Stimulated activated CD4-positive, alpha-beta T cell treated with anti-CD3 and anti-CD28 coated beads, Interleukin-2, amount 100 ng/mL, for 4 hours (primary cell): ENCODE measurements around the gene RASSF8.

Experiments used
- DNase-seq: peaks from one replicate; pipeline ENCODE4 v3.0.0-alpha.2; 2020; ENCODE audit warnings: low read depth

RASSF8 gene

DNA sequence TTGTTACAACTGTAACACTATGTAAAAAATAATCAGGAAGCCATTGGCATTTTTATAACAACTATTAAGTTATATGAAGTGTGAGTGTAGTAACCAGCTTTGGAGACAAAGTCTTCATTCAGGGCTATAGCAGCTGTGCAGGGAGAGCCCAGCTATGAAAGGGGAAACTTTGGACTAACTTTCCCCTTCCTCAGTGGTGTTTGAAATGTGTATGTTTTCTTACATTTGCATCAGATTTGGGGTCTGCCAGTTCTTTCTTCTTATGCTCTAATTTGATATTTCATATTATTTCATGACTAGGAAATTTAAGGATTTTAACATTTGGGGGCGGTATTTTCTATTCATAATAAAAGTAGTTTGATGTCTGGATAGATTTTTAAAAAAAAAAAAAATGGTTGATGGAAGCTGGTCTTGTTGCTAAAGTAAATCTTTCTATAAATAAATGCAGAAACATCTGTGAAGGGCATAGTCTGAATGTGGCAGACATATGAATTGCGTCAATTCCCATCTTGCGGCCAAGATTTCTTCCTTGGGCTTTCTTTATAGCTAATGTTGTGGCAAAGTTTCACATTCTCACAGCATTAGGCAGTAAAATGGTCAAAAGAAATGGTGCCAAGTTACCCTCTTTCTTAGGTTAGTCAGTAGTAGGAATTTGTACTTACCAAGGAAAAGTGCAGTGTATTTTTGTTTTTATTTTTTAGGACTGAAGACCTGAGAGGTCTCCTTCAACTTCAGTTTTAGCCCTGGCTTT is 35.6 kb downstream of the RASSF8 start:
- DNase-seq, result no peak

- no peak for DNase-seq
Observed at GRCh38 chr12:25994901-25995625, 36.6 kb downstream of the RASSF8 start.

DNA sequence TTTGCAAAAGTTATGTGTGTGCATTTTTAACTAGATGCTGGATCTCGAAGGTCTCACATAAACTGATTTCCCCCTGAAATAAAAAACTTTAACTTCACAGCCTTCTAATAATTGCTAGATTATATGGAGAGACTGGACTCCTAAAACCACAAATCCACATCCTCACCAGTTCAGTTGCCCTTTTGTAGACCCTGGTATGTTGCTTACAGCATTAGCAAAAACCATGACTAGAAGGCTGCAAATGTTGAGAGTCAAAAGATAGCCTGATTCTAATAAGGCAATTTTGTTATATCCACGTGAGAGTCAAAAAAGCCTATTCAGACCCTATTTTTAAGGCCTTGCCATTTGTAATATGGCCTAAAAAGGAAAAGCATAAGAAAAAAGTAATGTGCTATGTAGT is 37.4 kb downstream of the RASSF8 start:
- no peak for DNase-seq

DNA sequence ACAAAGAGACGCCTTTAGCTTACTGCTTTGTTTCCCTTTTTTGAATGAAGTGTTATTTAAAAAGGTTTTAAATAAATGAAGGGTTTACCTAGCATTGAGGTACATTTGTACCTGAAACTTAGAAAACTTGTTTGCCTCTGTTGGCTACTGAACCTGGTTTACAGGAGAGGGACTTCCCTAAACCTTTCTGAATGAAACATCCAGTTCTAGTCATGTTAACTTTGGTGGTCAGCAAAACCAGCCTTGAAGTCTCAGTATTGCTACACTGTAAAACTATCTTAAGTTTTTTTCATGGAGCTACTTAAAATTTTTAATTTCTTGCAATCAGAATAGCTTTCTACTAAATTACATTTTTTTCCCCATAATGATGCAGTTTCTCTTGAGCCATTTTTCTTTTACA is 38.2 kb downstream of the RASSF8 start:
- DNase-seq, result no peak

- no peak for DNase-seq
Observed at GRCh38 chr12:25997201-25997963, 38.9 kb downstream of the RASSF8 start.

DNA sequence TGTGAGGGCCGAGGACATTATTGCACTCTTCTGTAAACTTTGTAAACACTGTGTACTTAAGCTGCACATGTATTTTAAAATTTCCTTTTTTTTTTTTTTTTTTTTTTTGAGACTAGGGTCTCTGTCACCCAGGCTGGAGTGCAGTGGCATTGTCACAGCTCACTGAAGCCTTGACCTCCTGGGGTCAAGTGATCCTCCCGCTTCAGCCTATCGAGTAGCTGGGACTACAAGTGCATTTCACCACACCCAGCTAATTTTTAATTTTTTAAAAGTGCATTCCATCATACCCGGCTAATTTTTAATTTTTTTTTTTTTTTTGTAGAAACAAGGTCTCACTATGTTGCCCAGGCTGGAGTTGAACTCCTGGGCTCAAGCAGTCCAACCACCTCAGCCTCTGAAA is 42.4 kb downstream of the RASSF8 start:
- no peak for DNase-seq

GRCh38 chr12:26001530-26001929 is 43.0 kb downstream of the RASSF8 start:
- DNase-seq, result no peak

DNA sequence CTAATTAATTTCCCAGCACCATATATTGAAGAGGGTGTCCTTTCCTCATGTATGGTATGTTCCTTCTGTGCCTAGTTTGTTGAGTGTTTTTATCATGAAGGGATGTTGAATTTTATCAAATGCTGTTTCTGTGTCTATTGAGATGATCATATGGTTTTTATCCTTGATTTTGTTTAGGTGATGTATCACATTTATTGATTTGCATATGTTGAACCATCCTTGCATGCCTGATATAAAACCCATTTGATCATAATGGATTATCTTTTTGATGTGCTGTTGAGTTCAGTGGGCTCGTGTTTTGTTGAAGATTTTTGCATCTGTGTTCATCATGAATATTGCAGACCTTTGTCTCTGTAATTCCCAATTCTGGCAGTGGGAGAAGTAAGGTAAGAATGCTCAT is 44.6 kb downstream of the RASSF8 start:
- no peak for DNase-seq

DNA sequence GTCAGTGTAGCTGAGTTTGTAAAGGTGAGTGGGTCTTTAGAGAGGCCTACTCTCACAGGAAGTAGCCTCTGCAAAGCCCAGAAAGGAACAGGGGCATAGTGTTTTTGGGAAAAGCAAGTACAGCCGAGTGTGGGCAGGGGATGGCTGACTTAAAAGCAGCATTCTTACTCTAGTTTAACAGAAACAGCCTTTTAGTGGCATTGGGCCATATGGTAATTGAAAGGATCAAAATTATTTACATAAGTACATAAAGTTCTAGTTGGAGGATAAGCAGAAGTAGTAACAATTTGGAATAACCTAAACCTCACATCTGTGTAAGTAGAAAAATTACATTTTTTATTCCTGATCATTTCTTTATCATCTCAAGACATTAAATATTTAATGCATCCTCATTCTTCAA is 49.1 kb downstream of the RASSF8 start:
- no peak for DNase-seq

DNA sequence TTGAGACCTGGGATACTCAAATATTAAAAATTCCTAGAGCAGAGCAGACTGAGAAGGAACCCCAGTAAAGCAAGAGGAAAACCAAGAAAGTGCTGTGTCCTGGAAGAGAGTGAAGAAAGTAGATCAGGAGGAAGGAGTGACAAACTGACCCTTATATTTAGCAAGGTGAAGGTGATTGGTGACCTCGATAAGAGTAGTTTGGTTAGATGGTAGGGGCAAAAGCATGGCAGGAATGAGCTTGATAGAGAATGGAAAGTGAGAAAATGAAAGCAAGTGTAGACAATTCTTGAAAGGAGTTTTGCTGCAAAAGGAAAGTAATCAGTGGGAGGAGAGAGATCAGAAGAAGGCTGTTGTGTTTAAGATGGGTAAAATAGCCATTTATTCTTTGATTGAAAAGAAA is 51.1 kb downstream of the RASSF8 start:
- DNase-seq, result no peak

DNA sequence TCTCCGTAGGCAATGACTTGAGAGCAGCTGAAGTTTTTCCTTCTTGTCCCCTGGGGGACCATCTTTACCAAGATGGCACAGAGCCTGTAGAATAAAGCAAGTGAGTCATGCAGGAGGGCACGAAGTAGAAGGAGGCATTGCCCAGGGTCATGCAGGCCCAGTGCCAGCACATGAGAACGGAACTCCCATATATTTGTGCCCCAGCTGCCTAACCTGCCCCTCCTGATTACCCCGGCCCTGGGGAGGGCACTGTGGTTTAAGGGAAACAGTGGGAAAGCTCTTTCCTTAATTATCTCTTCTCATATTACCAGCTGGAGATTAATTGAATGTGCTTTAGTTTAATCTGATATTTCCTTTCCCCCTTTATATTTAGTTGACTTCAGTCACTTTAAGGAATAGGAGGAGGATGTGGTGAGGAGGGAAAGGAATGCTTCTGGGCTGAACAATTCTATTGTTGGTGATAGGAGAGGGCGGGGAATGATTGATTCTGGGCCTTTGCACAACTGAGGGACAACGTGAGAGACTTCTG is 51.9 kb downstream of the RASSF8 start:
- DNase-seq, result no peak

DNA sequence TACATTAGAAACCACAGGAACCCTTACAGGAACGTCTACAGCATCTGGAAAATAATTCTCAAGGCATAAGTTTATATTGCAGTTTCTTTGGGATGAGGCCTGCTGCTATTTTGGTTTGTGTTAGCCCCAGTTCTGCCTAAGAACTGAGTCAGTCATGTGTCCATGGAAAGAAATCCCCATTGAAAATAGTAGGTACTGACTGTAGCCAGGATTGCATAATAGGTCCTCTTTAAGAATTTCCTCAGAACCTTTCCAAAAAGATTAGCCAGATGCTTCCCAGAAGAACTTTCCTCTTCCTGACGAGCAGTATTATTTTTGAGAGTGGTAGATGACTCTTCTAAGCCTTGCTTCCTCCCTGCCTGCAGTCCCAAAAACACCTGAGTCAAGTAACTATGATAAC is 52.6 kb downstream of the RASSF8 start:
- no peak for DNase-seq

DNA sequence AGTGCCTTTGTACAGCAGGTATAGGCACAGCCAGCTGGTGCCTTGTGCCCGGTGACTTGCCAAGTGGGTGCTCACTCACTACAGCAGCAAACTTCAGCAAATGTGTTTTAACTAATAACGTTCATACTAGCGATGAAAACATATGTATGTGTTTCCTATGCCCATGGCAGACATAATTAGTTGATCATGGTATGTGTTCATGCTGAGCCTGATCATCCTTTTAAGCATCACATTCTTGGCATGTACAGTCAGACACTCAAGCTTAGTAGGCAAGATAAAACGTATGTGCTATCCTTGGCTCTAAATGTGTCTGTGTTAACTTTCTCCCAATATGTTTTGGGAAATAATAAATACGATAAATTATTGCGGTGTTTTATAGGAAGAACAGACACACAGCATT is 55.6 kb downstream of the RASSF8 start:
- DNase-seq, result no peak

DNA sequence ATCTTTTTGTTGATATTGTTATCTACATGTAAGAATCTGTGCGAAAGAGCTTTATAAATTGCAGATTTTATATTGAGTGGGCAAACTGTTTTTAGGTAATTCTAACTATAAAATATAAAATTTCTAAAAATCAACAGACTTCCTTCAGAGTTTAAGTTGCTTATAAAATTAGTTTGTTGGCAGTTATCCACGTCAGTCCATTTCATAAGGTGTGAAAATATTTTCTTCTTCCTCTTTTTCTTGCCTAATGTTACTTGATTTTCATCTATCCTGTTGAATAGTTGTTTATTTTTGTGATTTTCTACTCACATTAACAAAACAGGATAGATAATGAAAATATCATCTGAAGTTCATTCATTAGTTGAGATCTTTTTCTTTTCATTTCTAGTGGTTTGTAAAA is 58.0 kb downstream of the RASSF8 start:
- no peak for DNase-seq

DNA sequence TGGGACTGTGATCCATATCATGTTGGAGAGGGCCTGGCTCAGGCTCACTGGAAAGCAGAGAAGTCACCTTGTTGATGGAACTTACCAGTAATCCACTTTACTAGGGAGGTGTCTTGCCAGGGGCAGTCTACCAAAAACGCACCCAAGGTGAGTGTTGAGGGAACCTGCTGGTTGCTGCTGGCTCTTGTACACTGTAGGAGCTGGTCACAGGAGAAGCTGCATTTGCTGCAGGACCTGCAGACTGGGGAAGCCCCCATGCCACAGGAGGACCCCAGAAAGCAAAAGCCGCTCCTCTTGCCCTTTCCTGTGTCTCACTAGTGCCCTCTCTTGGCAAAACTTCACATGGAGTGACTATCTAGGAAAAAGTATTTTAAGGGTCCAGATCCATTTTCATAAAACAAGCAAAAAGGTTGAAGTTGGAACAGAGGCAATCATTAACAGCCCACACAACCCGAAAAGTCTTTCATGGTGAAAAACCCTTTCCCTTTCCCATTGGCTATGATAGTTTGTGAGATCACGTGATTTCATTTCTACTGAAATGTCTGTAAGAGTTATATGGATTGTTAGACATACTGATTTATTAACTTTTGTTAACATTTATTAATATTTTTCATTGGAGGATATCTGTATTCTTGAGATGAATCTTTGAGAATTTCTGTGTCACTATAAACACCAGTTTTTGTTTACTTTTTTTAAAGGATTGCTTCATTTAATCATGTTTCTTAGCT is 59.2 kb downstream of the RASSF8 start:
- no peak for DNase-seq

- DNase-seq, result no peak
Observed at GRCh38 chr12:26018926-26019325, 60.4 kb downstream of the RASSF8 start.

GRCh38 chr12:26021534-26021933 is 63.1 kb downstream of the RASSF8 start:
- no peak for DNase-seq

DNA sequence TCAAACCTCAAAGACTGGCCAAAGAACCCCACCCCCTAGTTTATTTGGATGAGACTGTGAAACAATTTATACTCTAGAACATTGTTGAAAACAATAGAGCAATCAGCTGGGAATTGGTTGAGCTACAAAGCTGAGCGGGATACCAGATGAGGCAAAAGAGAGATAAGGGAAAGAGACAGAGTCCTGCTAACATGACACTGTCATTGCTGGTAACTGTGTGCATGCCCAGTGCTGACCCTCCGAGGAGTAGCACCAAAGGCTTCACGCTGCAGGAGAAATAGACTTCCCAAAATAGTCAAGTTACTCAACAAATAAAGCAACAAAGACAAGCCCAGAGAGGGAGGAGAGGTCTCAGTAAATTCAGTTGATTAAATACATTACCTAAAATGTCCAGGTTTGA is 63.6 kb downstream of the RASSF8 start:
- DNase-seq, result no peak

- no peak for DNase-seq
Observed at GRCh38 chr12:26026713-26027112, 68.2 kb downstream of the RASSF8 start.

DNA sequence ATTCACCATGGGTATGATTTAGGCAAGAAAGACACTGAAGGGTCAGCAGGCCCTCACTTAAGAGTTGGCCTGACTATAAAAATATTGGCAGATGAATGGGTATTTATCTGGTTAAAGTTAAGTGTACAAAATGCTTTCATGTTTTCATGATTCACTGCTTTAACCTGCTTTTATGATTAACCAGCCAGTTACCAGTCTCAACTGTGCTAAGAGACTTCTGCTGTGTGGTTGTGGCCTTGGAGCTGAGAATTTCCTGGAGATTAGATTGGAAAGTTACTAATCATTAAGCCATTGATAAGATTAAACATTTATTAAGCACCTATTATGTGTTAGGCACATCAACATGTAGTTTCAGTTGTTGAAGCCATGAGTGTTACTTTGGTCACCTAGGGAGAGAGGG is 68.9 kb downstream of the RASSF8 start:
- no peak for DNase-seq

DNA sequence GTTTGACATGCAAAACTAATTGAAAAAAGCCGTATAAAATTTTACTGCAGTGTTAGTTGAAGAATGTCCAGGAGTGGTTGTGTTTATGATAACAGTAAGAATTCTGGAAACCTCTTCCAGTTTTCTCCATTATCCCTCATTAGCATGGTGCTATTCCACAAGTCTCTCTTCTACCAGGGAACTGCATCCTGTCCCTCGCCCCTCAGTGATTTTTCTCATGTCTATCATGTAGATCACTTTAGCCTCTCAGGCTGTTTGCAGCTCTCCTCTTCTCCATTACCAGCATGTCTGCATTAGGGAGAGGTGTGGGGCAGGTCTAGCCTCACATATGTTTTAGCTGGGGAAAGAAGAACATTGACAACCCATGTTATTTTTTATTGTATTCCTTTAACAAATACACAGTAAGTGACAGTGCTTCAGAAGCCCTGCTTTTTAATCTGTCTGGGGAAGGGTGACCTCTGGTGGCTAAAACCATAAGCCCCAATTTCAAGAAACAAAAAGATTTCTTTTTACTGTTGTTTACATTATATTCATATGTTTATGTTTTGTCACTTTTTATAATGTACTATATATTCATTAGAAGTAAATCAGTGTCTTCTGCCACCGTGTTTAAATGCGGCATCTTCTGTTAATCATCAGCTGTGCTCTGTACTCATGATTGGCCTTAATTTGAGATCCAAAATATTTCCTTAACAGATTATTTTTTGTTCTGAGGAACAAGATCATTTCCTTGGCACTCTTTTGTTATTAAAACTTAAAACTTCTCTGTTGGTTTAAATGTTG is 70.7 kb downstream of the RASSF8 start:
- DNase-seq, result no peak

- DNase-seq, result no peak
Observed at GRCh38 chr12:26029736-26030022, 71.2 kb downstream of the RASSF8 start.
